Heart right ventricle (tissue), 16 donors: Measurements from ENCODE around the gene CLK3. TPM values are rescaled to one million over a fixed set of nuclear protein-coding genes. Genes with fewer than 3 reads are reported as not detected.

ENCODE experiments used
- ATAC-seq, 8 donors: fragments of 200-7000 bp; cut with Tn5 transposase; one replicate each; pipeline ENCODE4 v1.9.1; 2020; ENCODE audit warnings: mild to moderate bottlenecking in 8 of 8, moderate library complexity in 8 of 8, moderate number of reproducible peaks in 1 of 8
- DNase-seq, 2 donors: peaks; one replicate each; pipeline ENCODE4 v3.0.0-alpha.2; 2020
- H3K27ac ChIP-seq, 10 donors: fragments of 200-600 bp; sonication (generic) in 2 of 10; one replicate each; pipeline versions ENCODE4 v1.5.0 to v1.8.0; 2020 to 2022; ENCODE audit warnings: mild to moderate bottlenecking in 3 of 10
- H3K27me3 ChIP-seq, 7 donors: fragments of 200-600 bp; one replicate each; pipeline ENCODE4 v1.8.0; 2021 to 2022; ENCODE audit warnings: mild to moderate bottlenecking in 2 of 7
- H3K36me3 ChIP-seq, 9 donors: fragments of 200-600 bp; sonication (generic) in 1 of 9; one replicate each; pipeline versions ENCODE4 v1.5.0 to v1.8.0; 2020 to 2022; ENCODE audit warnings: mild to moderate bottlenecking in 2 of 9
- H3K4me1 ChIP-seq, 9 donors: fragments of 200-600 bp; sonication (generic) in 1 of 9; one replicate each; pipeline versions ENCODE4 v1.5.0 to v1.8.0; 2020 to 2022; ENCODE audit warnings: mild to moderate bottlenecking in 4 of 9
- H3K4me3 ChIP-seq, 10 donors: fragments of 200-600 bp; sonication (generic) in 2 of 10; one replicate each; pipeline versions ENCODE4 v1.5.0 to v1.8.0; 2020 to 2022; ENCODE audit warnings: mild to moderate bottlenecking in 7 of 10, moderate library complexity in 2 of 10
- H3K9me3 ChIP-seq, 11 donors: fragments of 200-600 bp in 10 of 11; sonication (generic) in 2 of 11; one replicate each; pipeline versions ENCODE4 v1.5.0 to v1.8.0; 2013 to 2022; ENCODE audit warnings: mild to moderate bottlenecking in 2 of 11, control low read depth in 1 of 11, moderate library complexity in 1 of 11
- CTCF ChIP-seq, 9 donors: fragments of 200-600 bp; sonication (generic) in 2 of 9; IDR thresholded peaks; one replicate each; pipeline versions ENCODE4 v1.5.0 to v1.8.0; 2021 to 2022; ENCODE audit warnings: antibody characterized with exemption in 9 of 9, mild to moderate bottlenecking in 5 of 9, moderate library complexity in 1 of 9
- WGBS, 2 donors: extraction: QIAGEN DNeasy Blood & Tissue Kit; methylation state at CpG; one replicate each; pipeline ENCODE4 v1.1.7; 2013; ENCODE audit warnings: inconsistent platforms in 1 of 2; 5-methylcytosine and 5-hydroxymethylcytosine counted together
- intact Hi-C, 10 donors: fragments of 100-400 bp; cut with DNase I; formaldehyde crosslinking; loops; one replicate each; pipeline versions ENCODE4 v1.11.1 to v1.14.2; 2022
- polyA plus RNA-seq, 2 donors: library from polyadenylated mRNA; stranded (reverse); fragments of 200-250 nt; gene quantifications; one replicate each; pipeline ENCODE4 v1.2.3, GENCODE V29; 2013
- total RNA-seq, 10 donors: library from RNA; stranded (reverse); fragmentation: NEBNext Ultra II Directional in 3 of 10; extraction: Animal tissue kit (Norgen Biotek cat#: 25700) in 3 of 10; gene quantifications; one replicate each; pipeline versions ENCODE4 v1.2.1 to v1.2.4, GENCODE V29; 2021 to 2023
- donor health status: Arrhythmogenic right ventricular cardiomyopathy.
- donor health status: ischemic (EF 13 %, LVEDD 7.1; RV severe dilation, severe dysfunction).
- donor health status: healthy with polysubstance abuse.
- donor health status: DM: no; HTN: yes; CAD: no.
- donor health status: DM: no; HTN: no; CAD: no.
- donor health status: ischemic (EF 25% LVEDD 6.9; RV normal size, moderate dysfunction).
- donor health status: ischemic (EF 25% LVEDD 5.7; RV mildly dilated, moderate dysfunction).
- donor health status: healthy.
- donor health status: DM: yes; HTN: yes; CAD: no.
- donor health status: Ischemic cardiomyopathy.
- donor health status: ischemic (EF 35%, LVEDD 5.7; RV mildly dilated, moderate dysfunction).
- donor health status: nonischemic (EF 11% LVEDD 7.7; RV severe dilation, severe dysfunction).
- donor health status: DM: yes; HTN: yes; CAD: no.
- donor health status: PGD.
- donor health status: ischemic (EF 29% LVEDD 5.4; RV normal size, mild dysfunction).
- donor health status: nonischemic (EF 23%, LVEDD 6.1; RV moderate dilation, normal function).

Gene CLK3
- total and polyA plus RNA-seq, 12 donors = 27.7 to 73.6 (median 45.2) TPM

- Histone ChIP-seq H3K9me3 (no peaks in the 10 kb centered on the region), H3K36me3 (peaks cover 0 to 52% (median 0%) of the 10 kb centered on the region in 9 donors), H3K27me3 (no peaks in the 10 kb centered on the region), H3K4me1 (peaks cover 0 to 22% (median 13%) of the 10 kb centered on the region in 9 donors), H3K27ac (peak overlapping the region in 1 of 10 donors; percentile 7), H3K4me3 (no peak overlapping the region)
- 93% methylated on average over 3 of the region's 3 CpGs for WGBS, 2 donors
- no peak for ATAC-seq
- intact Hi-C loops = no loop called here
- TF ChIP-seq CTCF (IDR thresholded peaks at IDR 0.05) = no peak
- DNase-seq = no peak
Observed at GRCh38 chr15:74571191-74571590, 44.4 kb upstream of the CLK3 start.

- ATAC-seq = peak in 1 of 8 donors; percentile 27
- peaks cover 0 to 80% (median 4%) of the 10 kb centered on the region in 9 donors for H3K36me3 ChIP-seq
- H3K27me3 ChIP-seq = no peaks in the 10 kb centered on the region
- no peaks in the 10 kb centered on the region for H3K9me3 ChIP-seq
- WGBS, 2 donors = 98 to 99% methylated on average over 4 of the region's 4 CpGs
- H3K4me1 ChIP-seq = peaks cover 0 to 22% (median 13%) of the 10 kb centered on the region in 9 donors
- no peak for DNase-seq
- intact Hi-C loops = no loop called here
- H3K27ac ChIP-seq = no peak overlapping the region
- no peak overlapping the region for H3K4me3 ChIP-seq
- no peak for TF ChIP-seq CTCF (IDR thresholded peaks at IDR 0.05)
Observed at GRCh38 chr15:74573987-74574386, 41.6 kb upstream of the CLK3 start.

GRCh38 chr15:74578496-74578994, 37.1 kb upstream of the CLK3 start:
- DNase-seq = no peak
- TF ChIP-seq CTCF (IDR thresholded peaks at IDR 0.05) = no peak
- H3K4me1 ChIP-seq = no peaks in the 10 kb centered on the region
- no peaks in the 10 kb centered on the region for H3K27me3 ChIP-seq
- H3K4me3 ChIP-seq = no peak overlapping the region
- no peak overlapping the region for H3K27ac ChIP-seq
- peaks cover 0 to 70% (median 4%) of the 10 kb centered on the region in 9 donors for H3K36me3 ChIP-seq
- WGBS, 2 donors = 98 to 100% methylated on average over 3 of the region's 3 CpGs
- intact Hi-C loops = no loop called here
- no peak for ATAC-seq
- H3K9me3 ChIP-seq = no peaks in the 10 kb centered on the region

- DNase-seq (no peak), ATAC-seq (no peak)
- no peak for TF ChIP-seq CTCF (IDR thresholded peaks at IDR 0.05)
- Histone ChIP-seq H3K4me3 (no peak overlapping the region), H3K9me3 (no peaks in the 10 kb centered on the region), H3K27me3 (no peaks in the 10 kb centered on the region), H3K36me3 (peaks cover 0 to 66% (median 4%) of the 10 kb centered on the region in 9 donors), H3K4me1 (no peaks in the 10 kb centered on the region), H3K27ac (no peak overlapping the region)
- 94 to 97% methylated on average over 9 of the region's 9 CpGs for WGBS, 2 donors
- intact Hi-C loops = no loop called here
Observed at GRCh38 chr15:74579001-74579400, 36.6 kb upstream of the CLK3 start.
